Bronchial epithelial cell (primary cell): ENCODE measurements around the gene OAS3. TPM values are rescaled to one million over a fixed set of nuclear protein-coding genes. Genes with fewer than 3 reads are reported as not detected.
A peak's percentile ranks its signal among the peaks of the same experiment; 100 is the strongest.

Source experiments
- DNase-seq: peaks from one replicate; pipeline ENCODE4 v3.0.0-alpha.2; 2010; ENCODE audit warnings: low read depth
- FAIRE-seq: peaks from 2 replicates; lab custom pipeline; 2011; peaks lifted over from hg19 to GRCh38; lab: Jason Lieb, UNC
- H3K27me3 ChIP-seq: 2 replicates; pipeline ENCODE4 v1.5.1; 2011; ENCODE audit warnings: low read length; ENCODE audit not compliant: control insufficient read depth, insufficient read depth
- H3K36me3 ChIP-seq: 2 replicates; pipeline ENCODE4 v1.5.1; 2011; ENCODE audit warnings: low read length; ENCODE audit not compliant: control insufficient read depth, insufficient read depth
- H3K4me3 ChIP-seq: 2 replicates; pipeline ENCODE4 v1.5.1; 2011; ENCODE audit warnings: mild to moderate bottlenecking, low read depth, low read length, control low read depth
- total RNA-seq: library from RNA; depleted of rRNA; stranded (reverse); fragments of >200 nt; gene quantifications from 2 replicates; pipeline ENCODE4 v1.2.1, GENCODE V29; 2014
- TF ChIP-seq, protein P1 (sequence below): IDR thresholded peaks from 2 replicates; pipeline ENCODE4 v1.5.1; 2011; ENCODE audit warnings: mild to moderate bottlenecking, moderate library complexity, low read length, control low read depth, inconsistent platforms; ENCODE audit not compliant: insufficient read depth, severe bottlenecking

Gene OAS3, protein sequence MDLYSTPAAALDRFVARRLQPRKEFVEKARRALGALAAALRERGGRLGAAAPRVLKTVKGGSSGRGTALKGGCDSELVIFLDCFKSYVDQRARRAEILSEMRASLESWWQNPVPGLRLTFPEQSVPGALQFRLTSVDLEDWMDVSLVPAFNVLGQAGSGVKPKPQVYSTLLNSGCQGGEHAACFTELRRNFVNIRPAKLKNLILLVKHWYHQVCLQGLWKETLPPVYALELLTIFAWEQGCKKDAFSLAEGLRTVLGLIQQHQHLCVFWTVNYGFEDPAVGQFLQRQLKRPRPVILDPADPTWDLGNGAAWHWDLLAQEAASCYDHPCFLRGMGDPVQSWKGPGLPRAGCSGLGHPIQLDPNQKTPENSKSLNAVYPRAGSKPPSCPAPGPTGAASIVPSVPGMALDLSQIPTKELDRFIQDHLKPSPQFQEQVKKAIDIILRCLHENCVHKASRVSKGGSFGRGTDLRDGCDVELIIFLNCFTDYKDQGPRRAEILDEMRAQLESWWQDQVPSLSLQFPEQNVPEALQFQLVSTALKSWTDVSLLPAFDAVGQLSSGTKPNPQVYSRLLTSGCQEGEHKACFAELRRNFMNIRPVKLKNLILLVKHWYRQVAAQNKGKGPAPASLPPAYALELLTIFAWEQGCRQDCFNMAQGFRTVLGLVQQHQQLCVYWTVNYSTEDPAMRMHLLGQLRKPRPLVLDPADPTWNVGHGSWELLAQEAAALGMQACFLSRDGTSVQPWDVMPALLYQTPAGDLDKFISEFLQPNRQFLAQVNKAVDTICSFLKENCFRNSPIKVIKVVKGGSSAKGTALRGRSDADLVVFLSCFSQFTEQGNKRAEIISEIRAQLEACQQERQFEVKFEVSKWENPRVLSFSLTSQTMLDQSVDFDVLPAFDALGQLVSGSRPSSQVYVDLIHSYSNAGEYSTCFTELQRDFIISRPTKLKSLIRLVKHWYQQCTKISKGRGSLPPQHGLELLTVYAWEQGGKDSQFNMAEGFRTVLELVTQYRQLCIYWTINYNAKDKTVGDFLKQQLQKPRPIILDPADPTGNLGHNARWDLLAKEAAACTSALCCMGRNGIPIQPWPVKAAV
- 1.3 TPM in 2 replicates for total RNA-seq

GRCh38 chr12:112937741-112938719, at the start of gene OAS3:
TSS of gene OAS3 (plus strand) at chr12:112938474. CDS start at chr12:112938531, 57 bp downstream.
- TF ChIP-seq, protein P1, sequence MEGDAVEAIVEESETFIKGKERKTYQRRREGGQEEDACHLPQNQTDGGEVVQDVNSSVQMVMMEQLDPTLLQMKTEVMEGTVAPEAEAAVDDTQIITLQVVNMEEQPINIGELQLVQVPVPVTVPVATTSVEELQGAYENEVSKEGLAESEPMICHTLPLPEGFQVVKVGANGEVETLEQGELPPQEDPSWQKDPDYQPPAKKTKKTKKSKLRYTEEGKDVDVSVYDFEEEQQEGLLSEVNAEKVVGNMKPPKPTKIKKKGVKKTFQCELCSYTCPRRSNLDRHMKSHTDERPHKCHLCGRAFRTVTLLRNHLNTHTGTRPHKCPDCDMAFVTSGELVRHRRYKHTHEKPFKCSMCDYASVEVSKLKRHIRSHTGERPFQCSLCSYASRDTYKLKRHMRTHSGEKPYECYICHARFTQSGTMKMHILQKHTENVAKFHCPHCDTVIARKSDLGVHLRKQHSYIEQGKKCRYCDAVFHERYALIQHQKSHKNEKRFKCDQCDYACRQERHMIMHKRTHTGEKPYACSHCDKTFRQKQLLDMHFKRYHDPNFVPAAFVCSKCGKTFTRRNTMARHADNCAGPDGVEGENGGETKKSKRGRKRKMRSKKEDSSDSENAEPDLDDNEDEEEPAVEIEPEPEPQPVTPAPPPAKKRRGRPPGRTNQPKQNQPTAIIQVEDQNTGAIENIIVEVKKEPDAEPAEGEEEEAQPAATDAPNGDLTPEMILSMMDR = no peak
- DNase-seq (peak; percentile 38), FAIRE-seq (peak; percentile 83)
- Histone ChIP-seq H3K36me3 (no peaks in the 10 kb centered on the region), H3K27me3 (no peaks in the 10 kb centered on the region), H3K4me3 (peak within 1 kb of the TSS; percentile 51)

GRCh38 chr12:112891093-112892024, 46.9 kb upstream of the OAS3 start:
- Histone ChIP-seq H3K36me3 (no peaks in the 10 kb centered on the region), H3K4me3 (no peak overlapping the region), H3K27me3 (no peaks in the 10 kb centered on the region)
- FAIRE-seq = peak; percentile 43
- TF ChIP-seq, protein P1 = no peak
- DNase-seq = no peak

DNA sequence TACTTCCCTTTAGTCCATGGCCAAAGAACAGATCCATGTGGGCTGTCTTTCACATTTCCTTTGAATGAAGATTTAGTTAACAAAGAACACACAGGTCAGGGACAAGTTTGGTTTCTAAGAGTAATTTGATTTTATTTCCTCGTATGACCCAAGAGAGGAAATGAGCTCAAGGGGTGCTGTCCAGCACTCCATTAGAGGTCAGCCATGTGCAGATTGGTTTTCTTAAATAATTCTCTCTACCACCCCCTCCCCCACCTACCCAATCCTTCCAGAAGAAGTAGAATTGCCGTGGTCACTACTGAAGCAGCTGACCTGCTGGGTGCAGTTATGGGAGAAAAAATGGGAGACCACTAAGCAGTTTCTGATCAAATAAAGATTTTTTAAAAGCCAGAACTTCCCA, 45.4 kb upstream of the OAS3 start:
- TF ChIP-seq, protein P1 = no peak
- Histone ChIP-seq H3K4me3 (no peak overlapping the region), H3K36me3 (no peaks in the 10 kb centered on the region), H3K27me3 (no peaks in the 10 kb centered on the region)
- FAIRE-seq (no peak), DNase-seq (no peak)

GRCh38 chr12:112894128-112894527, 44.1 kb upstream of the OAS3 start:
- FAIRE-seq (peak; percentile 43), DNase-seq (no peak)
- TF ChIP-seq, protein P1 = no peak
- Histone ChIP-seq H3K36me3 (no peaks in the 10 kb centered on the region), H3K27me3 (no peaks in the 10 kb centered on the region), H3K4me3 (no peak overlapping the region)
